ENCODE results near the gene RUBCN. TPM values are rescaled to one million over a fixed set of nuclear protein-coding genes. Genes with fewer than 3 reads are reported as not detected.

Gene RUBCN
- polyA plus RNA-seq (2012; ENCODE audit: insufficient read depth, insufficient read length), result 11.5 TPM

DNA sequence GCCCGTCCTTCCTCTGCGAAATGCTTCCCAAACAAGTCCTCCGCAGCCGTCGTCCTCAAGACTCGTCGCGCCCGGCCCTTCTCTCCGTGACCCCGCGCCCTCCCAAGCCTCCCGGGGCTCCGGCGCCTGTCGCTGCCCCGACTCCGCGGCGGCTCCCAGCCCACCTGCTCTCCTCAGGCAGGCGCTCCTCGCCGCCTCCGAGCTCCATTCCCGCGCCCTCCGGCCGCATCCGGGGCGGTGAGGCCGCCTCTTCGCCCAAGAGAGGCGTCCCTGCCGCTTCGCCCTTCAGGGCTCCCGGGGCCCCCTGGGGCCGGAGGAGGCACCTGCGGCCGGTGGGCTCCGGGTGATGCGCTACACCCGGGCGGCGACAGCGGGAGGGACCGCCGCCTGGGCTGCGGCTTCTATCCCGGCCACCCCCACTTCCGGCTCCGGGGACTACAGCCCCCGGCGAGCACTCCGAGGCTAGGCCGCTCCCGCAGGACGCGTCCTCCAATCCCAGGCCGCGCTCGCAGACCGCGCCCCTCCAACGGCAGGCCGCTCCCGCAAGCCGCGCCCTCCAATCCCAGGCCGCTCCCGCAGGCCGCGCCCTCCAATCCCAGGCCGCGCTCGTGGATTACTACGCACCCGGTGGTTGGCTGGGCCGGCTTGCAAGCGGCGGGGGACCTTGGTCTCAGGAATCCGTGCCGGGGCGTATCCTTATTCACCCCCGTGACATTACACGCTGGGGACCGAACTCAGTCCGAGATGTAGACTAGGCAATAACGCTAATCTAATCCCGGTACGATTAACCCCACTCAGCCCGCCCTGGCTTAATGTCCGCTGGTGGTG is at the start of gene RUBCN:
Gene RUBCN, minus strand, starts transcription at position 414 of the 828 bp plus-strand sequence. Its CDS starts 185 bp downstream, at position 229.
- H3K4me3 ChIP-seq (ENCODE audit: low read length), result peak within 1 kb of the TSS; percentile 95
- DNase-seq (ENCODE audit: low read depth, low spot score), result peak; percentile 94

DNA sequence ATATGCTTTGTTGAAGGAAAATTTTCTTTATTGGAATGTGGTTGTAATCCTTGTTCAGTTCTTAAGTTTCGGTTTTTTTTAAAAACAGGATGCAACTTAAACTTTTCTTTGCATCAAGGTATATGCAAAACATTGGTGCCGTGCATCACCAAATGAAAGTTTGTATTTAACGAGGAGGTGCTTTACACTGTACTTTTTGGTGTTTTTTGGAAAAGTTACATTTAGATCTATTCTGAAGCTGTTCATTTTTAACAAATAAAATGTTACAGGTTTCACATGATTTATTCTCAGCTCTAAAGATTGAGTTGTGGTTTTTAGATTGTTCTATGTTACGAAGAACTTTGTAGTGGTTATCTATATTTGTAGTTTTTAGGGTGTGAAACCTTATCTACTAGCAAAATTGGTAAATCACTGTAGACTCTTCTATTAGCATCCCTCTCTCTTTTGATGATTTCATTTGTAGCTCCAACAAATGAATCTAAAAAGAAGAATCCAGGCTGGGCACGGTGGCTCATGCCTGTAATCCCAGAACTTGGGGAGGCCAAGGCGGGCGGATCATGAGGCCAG is 47.4 kb upstream of the RUBCN start:
- DNase-seq (ENCODE audit: low read depth, low spot score), result no peak
- no peak overlapping the region for H3K4me3 ChIP-seq (ENCODE audit: low read length)

DNA sequence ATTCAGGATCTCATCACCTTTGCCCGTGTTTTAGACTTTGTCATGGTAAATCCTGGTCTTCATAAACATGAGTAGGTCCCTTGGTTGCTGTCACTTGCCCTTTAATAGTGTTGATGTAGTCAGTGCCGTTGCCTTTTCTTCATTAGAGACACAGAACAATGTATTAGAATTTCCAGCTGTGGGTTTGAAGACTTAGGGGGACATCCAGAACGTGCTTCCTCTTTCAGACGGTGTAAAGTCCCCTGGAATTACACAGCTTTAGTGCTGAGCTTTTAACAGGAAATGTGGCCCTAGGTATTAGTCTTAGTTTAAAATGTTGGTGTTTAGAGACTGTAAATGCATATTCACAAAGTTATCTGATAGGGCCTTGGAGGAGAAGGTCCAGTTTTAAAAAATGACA is 45.5 kb upstream of the RUBCN start:
- no peak overlapping the region for H3K4me3 ChIP-seq (ENCODE audit: low read length)
- DNase-seq (ENCODE audit: low read depth, low spot score), result no peak

DNA sequence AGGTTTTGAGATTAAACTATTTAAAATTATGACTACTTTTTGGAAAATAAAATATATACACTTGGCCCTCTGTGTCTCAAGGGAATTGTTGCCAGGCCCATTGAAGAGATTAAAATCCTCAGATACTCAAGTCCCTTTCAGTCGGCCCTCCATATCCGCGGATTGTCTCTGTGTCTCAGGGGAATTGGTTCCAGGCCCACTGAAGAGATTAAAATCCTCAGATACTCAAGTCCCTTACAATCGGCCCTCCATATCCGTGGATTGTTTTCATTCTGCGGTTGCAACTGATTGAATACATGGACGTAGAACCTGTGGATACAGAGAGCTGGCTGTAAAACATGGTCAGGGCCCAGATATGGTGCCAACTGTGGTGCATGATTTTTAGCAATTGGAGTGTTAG is 38.6 kb upstream of the RUBCN start:
- no peak overlapping the region for H3K4me3 ChIP-seq (ENCODE audit: low read length)
- DNase-seq (ENCODE audit: low read depth, low spot score), result no peak

DNA sequence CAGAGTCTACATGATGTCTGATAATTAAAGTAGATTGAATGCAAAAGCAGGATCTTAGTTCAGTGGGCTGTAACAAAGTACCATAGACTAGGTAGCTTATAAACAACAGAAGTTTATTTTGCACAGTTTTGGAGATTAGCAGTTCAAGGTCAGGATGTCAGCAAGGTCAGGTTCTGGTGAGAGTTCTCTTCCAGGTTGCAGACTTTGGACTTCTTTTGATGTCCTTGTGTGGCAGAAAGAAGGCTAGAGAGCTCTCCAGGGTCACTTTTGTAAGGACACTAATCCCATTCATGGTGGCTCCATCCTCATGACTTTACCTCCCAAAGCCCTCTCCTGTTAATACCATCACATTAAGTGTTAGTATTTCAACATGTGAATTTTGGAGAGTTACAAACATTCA is 25.1 kb upstream of the RUBCN start:
- no peak for DNase-seq (ENCODE audit: low read depth, low spot score)

DNA sequence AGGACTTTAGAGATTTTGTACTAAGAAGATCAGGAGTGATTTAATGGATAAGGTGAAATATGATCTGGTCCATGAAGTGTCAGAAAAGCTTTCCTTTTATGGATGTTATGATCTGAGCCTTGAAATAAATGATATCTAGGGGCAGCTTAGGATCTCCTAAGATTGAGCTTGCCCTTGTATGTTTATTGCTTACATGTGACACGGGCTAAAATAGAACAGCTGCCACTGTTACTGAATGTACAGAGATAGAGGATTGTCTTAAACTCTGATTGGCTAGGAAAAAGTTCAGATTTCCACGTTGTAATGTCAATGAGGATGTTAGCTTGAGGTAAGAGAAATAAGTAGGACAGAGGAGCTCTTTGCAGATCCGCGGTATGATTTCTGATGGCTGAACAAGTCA is 21.8 kb upstream of the RUBCN start:
- H3K4me3 ChIP-seq (ENCODE audit: low read length), result no peak overlapping the region
- DNase-seq (ENCODE audit: low read depth, low spot score), result no peak

More for the DNA sequence above, 25.1 kb upstream of the RUBCN start:
- H3K4me3 ChIP-seq (ENCODE audit: low read length), result no peak overlapping the region

DNA sequence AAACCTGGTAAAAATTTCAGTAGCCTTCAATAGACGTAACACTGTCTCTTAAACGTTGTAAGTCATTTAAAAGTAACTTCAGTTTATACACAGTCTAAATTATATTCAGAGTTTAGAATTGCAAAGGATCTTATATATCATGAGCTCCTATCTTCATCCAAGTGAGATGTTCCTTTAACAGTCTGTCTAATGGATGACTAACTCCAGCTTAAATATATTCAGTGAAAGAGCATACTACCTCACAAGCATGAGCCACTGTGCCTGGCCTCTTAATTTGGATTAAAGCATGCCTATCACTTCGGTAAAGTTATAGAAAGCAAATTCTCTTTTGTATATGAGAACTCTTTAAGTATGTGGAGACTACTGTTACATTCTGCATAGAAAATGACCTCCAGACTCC is 20.0 kb upstream of the RUBCN start:
- DNase-seq (ENCODE audit: low read depth, low spot score), result no peak
- H3K4me3 ChIP-seq (ENCODE audit: low read length), result no peak overlapping the region

DNA sequence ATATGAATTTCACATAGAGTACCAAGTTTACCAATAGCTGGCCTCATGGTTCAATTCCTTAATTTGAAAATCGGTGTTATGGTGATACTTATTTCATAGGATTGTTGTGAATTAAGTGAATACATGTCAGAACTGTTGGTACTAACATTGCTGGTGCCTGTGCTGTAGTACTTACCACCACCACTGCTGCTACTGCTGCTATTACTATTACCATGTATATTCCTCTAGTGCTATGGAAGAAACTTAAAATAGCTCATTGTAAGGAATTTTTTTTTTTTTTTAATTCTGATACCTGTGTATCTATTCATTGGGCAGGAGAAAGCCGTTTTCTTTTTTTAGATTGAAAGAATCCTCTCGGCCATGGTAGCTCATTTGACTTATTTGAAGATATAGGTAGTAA is 16.6 kb upstream of the RUBCN start:
- no peak for DNase-seq (ENCODE audit: low read depth, low spot score)
- no peak overlapping the region for H3K4me3 ChIP-seq (ENCODE audit: low read length)

DNA sequence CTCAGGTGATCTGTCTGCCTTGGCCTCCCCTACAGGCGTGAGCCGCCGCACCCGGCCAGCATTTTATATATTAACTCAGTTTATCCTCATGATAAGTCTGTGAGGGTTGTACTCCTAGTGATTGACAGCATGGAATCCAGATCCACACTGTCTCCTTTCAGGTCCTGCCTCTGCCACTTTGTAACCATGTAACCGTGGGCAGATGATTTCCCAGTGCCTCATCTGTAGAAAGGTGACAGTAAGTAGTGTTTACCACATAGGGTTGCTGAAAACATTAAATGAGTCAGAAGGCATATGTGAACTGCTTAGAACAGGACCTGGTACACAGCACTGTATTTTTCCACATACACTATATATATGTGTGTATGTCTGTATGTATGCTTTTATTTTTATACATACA is 15.4 kb upstream of the RUBCN start:
- no peak overlapping the region for H3K4me3 ChIP-seq (ENCODE audit: low read length)
- DNase-seq (ENCODE audit: low read depth, low spot score), result no peak

DNA sequence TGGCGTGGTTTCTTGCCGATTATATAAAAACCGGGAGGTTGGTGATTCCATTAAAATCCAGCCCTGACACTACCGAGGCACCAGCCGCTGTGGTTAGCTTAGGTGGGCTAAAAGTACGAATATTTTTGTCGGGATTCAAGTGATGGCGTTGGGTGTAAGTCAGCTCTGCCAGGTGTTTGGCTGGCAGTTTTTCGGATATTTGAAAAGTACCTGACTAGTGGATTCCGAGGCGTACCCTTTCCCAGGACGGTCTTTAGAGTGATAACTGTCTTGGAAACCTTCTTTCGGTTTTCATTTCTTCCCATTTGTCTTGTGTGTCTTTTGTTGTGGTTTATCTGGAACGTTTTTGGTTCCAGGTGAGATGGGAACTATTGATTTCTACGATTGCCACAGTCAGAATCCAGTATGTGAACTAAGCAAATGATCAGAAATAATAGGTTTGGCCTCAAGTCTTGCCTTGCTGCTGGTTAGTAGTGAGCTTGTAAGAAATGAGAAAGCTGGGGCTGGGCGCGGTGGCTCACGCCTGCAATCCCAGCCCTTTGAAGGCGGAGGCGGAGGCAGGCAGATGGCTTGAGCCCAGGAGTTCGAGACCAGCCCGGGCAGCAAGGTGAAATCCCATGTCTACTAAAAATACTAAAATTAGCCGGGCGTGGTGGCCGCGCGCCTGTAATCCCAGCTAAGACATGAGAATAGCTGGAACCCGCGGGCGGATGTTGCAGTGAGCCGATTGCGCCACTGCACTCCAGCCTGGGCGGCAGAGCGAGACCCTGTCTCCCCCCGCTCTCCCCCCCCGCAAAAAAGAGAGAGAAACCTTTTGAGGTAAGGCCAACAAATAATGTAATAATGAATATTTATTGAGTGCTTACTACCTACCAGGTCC is 14.4 kb upstream of the RUBCN start:
- DNase-seq (ENCODE audit: low read depth, low spot score), result no peak
- peak overlapping the region; percentile 77 for H3K4me3 ChIP-seq (ENCODE audit: low read length)

DNA sequence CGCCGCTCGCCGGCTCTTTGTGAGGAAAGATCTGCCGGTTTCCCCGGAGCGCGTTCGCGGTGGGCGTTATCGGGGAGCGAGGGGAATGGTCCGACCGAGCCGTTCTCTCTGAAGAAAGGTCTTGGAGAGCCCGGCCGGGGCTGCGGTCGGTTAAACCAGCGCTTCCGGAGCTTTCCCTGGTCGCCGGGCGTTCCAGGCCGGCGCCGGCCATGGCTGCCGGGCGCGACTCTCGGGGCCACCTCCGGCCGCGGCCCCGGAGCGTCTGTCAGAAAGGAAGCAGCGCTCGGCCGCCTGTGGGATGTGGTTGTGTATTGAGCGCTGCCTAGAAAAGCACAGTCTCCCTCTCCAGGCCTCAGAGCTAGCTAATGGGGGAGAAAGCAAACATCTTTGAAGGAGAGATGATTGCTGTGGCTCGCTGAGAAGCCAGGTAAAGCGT is 13.7 kb upstream of the RUBCN start:
- peak; percentile 53 for DNase-seq (ENCODE audit: low read depth, low spot score)
- peak overlapping the region; percentile 77 for H3K4me3 ChIP-seq (ENCODE audit: low read length)

DNA sequence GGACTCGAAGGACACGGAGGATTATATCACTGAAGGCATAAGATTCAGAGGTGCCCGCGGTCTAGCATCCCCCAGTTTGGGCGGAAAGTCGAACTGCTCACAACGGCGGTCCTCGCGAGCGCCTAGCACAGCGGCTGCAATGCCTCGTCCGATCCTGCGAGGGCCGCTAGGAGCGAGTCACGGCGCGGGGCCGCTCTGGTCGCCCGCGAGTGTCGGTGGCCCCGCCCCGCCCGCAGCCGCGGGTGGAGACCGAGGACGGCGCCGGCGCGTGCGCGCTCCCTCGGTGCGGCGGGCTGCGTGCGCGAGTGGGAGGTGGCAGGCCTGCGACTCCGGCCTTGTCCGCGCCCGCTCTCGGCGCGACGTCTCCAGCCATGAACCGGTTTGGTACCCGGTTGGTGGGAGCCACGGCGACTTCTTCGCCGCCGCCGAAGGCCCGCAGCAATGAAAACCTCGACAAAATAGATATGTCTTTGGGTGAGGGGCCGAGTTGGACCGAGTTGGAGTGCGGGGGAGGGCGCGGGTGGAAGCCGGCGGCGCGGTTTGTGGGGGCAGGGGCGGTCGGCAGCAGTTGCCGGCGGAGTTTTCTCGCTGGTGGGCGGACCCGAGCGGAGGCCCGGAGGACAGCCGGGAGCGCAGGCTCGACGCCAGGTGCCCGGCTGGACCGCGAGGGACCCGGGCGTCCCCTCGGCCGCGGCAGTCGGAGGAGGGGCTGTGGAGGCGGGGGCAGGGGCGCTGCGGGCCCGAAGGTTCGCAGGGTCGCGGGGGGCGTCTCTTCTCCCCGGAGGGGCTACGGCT is 13.1 kb upstream of the RUBCN start, which contains the start of gene FYTTD1:
Gene FYTTD1, plus strand, starts transcription at position 283 of the 795 bp plus-strand sequence. Its CDS starts 89 bp downstream, at position 372.
- H3K4me3 ChIP-seq (ENCODE audit: low read length), result peak within 1 kb of the TSS; percentile 77
- DNase-seq (ENCODE audit: low read depth, low spot score), result peak; percentile 68

DNA sequence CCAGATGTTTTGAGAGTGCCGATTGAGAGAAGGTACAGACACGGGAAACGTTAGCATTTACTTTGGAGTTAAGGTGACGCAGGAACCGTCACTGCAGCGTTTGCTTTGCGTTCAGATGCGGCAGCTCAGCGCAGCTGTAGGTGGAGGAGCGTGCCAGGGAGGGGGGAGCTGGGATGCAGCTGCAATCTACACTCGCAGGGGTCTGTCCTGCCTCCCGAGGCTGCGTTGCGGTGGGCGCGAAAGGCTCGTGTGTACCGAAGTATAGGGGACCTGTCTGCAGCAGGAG is 12.6 kb upstream of the RUBCN start:
- peak; percentile 77 for DNase-seq (ENCODE audit: low read depth, low spot score)
- peak overlapping the region; percentile 77 for H3K4me3 ChIP-seq (ENCODE audit: low read length)

DNA sequence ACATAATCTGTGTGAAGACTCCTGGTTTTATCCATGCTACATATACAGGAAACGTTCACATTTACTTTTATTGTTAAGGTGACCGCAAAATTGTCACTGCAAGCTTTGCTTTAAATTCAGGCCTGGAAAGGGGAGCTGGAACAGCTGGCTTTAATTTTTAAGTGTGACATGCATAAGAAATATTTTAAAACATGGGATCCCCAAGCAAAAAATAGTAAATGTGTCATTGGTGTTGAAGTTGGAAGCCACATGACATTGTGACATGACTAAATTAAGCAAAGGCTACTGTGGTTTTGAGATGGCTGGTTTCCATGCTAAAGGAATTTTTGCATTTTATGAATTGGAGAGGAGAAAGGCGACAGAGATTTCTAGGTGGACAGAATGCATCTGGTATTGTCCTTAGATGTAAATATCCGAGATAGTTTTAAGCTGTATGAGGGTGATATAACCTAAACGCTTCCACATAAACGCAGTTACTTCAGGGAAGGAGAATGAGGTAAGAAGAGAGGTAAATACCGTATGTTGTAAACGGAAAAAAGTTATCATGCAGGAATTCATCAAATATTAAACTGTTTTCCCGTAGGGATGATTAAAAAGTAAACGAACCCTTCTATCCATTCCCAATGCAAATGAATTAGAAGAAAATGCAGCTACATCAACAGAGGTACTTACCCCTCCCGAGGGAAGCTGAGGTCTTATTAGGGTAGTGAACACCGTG is 12.1 kb upstream of the RUBCN start:
- H3K4me3 ChIP-seq (ENCODE audit: low read length), result peak overlapping the region; percentile 77
- DNase-seq (ENCODE audit: low read depth, low spot score), result no peak

DNA sequence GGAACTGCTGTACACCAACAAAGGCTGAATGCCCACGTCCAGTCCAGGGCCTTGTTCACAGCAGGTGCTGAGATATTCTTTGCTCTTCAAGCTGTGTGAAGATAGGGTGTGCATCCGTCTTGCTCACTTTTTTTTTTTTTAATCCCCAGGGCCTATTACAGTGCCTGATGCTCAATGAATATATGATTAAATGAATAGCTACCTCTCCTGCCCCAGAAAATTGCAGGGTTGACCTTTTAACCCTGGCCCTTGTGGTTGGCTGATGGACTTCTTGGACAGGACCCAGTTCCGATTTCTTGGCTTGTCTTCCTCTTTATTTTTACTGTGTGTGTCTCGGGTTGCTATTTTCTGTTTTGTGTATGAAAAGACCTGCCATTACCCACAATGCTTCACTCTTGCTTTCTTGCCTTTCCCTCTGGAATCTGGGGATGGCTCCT is 10.1 kb upstream of the RUBCN start:
- DNase-seq (ENCODE audit: low read depth, low spot score), result no peak
- H3K4me3 ChIP-seq (ENCODE audit: low read length), result no peak overlapping the region

DNA sequence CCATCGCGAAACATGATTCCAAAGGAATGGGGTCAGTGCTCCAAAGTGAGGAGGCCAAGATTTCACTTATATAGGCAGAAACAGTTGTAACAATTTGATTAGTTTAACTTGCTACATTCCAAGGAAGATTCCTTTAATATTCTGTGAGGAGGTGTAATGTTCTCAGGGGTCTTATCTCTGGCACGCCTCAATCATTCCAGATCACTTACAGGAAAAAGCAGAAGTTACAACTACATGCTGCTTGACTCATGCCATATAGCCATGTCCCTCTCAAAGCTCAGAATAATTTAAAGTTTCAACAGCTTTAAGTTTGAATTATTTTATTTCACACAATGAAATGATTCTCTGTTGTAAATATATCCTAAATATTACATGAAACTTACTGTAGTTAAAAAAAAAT is 9.5 kb upstream of the RUBCN start:
- no peak for DNase-seq (ENCODE audit: low read depth, low spot score)
- H3K4me3 ChIP-seq (ENCODE audit: low read length), result no peak overlapping the region

DNA sequence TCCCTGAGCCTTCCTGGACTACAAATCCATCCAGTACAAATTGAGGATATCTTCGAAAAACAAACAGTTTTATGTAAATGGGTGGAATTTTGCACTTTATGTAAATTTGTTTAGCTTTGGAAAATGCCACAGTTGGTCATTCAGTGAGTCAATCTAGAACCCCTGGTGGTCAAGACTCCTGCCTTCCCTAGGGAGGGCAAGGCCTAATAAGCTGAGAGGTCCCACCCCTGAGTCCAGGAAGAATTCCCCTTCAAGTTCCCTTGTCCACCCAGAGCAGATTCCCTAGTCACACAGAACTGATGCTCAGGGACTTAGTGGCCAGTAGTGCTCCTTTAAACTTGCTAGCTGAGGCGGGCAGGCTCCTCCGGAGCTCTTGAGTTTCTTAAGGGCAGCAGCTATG is 6.1 kb upstream of the RUBCN start:
- no peak for DNase-seq (ENCODE audit: low read depth, low spot score)
- H3K4me3 ChIP-seq (ENCODE audit: low read length), result no peak overlapping the region

DNA sequence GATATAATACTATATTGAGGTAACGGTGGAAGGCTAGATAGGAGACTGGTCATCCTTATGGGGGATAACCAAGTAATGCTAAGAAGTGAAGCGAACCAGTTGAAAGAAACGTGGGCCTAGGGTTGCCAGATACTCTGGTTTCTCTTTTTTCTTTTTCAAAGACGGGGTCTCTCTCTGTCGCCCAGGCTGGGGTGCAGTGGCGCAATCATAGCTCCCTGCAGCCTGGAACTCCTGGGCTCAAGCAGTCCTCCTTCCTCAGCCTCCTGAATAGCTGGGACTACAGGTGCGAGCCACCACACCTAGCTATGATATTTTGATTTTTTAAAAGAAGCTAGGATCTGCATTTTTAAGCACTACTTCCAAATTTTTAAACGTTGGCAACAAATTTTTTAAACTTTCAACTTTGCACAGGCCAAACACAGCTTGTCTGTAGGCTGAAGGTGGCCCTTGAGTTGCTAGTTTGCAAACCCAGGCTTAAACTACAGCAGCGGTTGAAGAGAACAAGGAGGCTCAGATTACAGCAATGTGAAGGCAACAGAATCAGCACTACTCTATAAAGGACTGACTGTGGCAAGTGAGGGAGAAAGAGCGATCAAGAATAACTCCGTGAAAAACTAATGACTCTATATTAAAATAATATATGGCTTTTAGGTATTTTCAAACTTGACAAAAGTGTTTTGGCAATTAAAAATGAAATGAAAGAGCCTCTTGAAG is 1.2 kb upstream of the RUBCN start:
- H3K4me3 ChIP-seq (ENCODE audit: low read length), result peak overlapping the region; percentile 95
- no peak for DNase-seq (ENCODE audit: low read depth, low spot score)
